ENCODE measurements around the gene EDN2. TPM values are rescaled to one million over a fixed set of nuclear protein-coding genes. Genes with fewer than 3 reads are reported as not detected.

EDN2 gene
- total RNA-seq = 1 to 10 TPM in 2 of 3 donors, not detected in 1; 2.3 to 3.8 TPM

DNA sequence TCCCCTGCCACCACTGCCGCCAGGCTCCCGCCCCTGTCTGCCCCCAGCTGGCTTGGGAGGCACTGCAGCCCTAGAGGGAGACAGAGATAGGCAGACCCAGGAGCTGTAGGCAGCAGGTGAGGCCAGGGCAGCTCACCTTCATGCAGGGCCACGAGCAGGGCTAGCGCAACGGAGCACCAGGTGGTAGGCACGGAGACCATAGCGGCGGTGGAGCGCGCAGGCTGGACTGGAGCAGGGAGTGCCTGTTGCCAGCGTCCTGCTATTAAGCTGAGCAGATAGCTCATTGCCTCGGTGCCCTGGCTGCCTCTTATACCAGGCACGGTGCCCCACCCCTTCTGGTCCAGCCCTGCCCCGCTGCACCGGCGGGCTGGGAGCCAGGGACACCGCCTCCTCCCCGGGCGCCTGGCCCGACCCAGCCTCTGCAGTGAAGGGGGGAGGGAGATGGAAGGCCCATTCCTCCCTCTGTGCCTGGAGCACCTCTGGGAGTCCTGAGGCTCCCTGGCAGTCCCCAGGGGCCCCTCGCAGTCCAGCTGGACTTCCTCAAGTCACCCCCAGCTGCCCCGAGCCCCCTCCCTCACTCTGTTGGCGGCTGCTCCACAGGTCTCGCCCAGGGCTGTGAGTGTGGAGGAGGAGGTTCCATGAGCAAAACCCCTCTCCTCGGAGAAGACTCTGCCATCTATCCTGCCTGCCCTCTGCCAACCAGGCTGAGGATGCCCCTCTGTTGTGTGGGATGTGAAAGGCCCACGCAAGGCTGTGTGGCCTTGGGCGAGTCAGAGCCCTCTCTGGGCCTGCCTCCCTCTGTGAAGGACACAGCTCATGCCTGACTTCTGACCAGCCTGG lies at the start of gene EDN2:
TSS of gene EDN2 (minus strand) at position 282 of the 840 bp plus-strand sequence. CDS start at position 200, 82 bp downstream.
- Histone ChIP-seq H3K27me3 (no peaks in the 10 kb centered on the region), H3K9me3 (no peaks in the 10 kb centered on the region), H3K4me3 (peak within 1 kb of the TSS in 2 of 3 donors; percentile 13 to 56), H3K4me1 (peaks cover 9 to 39% of the 10 kb centered on the region in 2 donors), H3K27ac (no peak within 1 kb of the TSS), H3K36me3 (no peaks in the 10 kb centered on the region)
- intact Hi-C loops (cut with DNase I; ENCODE audit: low total_unique reads) = no loop called here
- TF ChIP-seq POLR2A (IDR thresholded peaks at IDR 0.05) (no peak), POLR2AphosphoS5 (IDR thresholded peaks at IDR 0.05) (no peak)
- TF ChIP-seq, protein P1, sequence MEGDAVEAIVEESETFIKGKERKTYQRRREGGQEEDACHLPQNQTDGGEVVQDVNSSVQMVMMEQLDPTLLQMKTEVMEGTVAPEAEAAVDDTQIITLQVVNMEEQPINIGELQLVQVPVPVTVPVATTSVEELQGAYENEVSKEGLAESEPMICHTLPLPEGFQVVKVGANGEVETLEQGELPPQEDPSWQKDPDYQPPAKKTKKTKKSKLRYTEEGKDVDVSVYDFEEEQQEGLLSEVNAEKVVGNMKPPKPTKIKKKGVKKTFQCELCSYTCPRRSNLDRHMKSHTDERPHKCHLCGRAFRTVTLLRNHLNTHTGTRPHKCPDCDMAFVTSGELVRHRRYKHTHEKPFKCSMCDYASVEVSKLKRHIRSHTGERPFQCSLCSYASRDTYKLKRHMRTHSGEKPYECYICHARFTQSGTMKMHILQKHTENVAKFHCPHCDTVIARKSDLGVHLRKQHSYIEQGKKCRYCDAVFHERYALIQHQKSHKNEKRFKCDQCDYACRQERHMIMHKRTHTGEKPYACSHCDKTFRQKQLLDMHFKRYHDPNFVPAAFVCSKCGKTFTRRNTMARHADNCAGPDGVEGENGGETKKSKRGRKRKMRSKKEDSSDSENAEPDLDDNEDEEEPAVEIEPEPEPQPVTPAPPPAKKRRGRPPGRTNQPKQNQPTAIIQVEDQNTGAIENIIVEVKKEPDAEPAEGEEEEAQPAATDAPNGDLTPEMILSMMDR (IDR thresholded peaks at IDR 0.05) = no peak
- peak; percentile 74 to 88 for DNase-seq (ENCODE audit: low spot score in 2 of 2)

DNA sequence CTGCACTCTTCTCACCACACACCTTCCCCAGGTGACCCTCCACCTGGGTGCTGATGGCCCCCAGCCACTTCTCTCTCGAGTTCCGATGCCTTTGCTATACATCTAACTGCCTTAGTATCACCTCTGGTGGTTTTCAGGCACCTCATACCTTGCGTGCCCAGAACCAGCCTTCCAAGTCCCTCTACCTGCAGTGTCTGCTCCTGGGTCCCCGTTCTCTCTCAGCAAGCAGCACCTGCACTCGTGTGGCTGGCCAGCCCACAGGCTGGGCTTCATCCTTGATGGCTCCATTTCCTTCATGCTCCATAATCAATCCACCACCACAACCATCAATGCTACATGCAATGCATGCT lies 49.2 kb upstream of the EDN2 start:
- intact Hi-C loops (cut with DNase I; ENCODE audit: low total_unique reads) = no loop called here
- Histone ChIP-seq H3K27ac (no peak overlapping the region), H3K4me1 (no peaks in the 10 kb centered on the region), H3K9me3 (no peaks in the 10 kb centered on the region), H3K27me3 (no peaks in the 10 kb centered on the region), H3K36me3 (no peaks in the 10 kb centered on the region), H3K4me3 (no peak overlapping the region)
- DNase-seq (ENCODE audit: low spot score in 2 of 2) = no peak
- TF ChIP-seq, protein P1 (IDR thresholded peaks at IDR 0.05) = no peak
- no peak for TF ChIP-seq POLR2AphosphoS5 (IDR thresholded peaks at IDR 0.05)
- no peak for TF ChIP-seq POLR2A (IDR thresholded peaks at IDR 0.05)

DNA sequence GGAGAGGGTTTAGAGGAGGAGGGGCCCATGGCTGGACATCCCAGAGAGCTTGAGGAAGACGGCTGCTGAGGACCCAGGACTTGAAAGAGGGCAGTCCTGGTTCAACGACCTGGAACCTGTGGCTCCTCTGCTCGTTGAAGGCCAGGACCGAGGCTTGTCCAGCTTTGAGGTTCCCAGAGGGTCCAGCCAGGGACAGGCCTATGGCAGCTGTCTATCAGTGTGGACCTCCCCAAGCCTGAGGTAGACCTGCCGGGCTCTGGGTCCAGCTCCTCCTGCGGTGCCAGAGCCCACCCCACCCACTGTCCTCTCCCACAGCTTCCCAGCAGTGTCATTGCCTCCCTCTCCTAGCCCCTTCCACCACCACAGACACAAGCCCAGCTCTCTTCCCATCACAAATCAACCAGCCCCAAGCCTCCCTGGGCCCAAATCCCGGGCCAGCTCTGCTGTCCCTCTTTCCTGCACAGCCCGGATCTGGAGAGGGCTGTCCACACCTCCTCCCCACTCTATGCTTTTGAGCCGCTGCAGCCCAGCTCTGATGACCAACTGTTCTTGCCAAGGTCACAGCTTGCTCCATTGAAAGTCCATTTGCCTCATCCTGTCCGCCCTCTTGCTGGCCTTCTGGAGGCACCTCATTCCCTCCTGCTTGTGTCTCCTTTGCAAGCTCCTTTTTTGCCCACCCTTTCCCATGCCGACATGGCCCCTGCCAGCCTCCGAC lies 48.7 kb upstream of the EDN2 start:
- intact Hi-C loops (cut with DNase I; ENCODE audit: low total_unique reads) = no loop called here
- DNase-seq (ENCODE audit: low spot score in 2 of 2) = peak in 1 of 2 donors; percentile 41
- TF ChIP-seq, protein P1 (IDR thresholded peaks at IDR 0.05) = no peak
- TF ChIP-seq POLR2AphosphoS5 (IDR thresholded peaks at IDR 0.05) = no peak
- no peak for TF ChIP-seq POLR2A (IDR thresholded peaks at IDR 0.05)
- no peaks in the 10 kb centered on the region for H3K36me3 ChIP-seq
- H3K27ac ChIP-seq = no peak overlapping the region
- no peaks in the 10 kb centered on the region for H3K9me3 ChIP-seq
- no peak overlapping the region for H3K4me3 ChIP-seq
- H3K27me3 ChIP-seq = no peaks in the 10 kb centered on the region
- no peaks in the 10 kb centered on the region for H3K4me1 ChIP-seq

- H3K27me3 ChIP-seq = no peaks in the 10 kb centered on the region
- no peak overlapping the region for H3K4me3 ChIP-seq
- TF ChIP-seq, protein P1 (IDR thresholded peaks at IDR 0.05) = no peak
- TF ChIP-seq POLR2A (IDR thresholded peaks at IDR 0.05) = no peak
- TF ChIP-seq POLR2AphosphoS5 (IDR thresholded peaks at IDR 0.05) = no peak
- no peaks in the 10 kb centered on the region for H3K36me3 ChIP-seq
- intact Hi-C loops (cut with DNase I; ENCODE audit: low total_unique reads) = no loop called here
- H3K27ac ChIP-seq = no peak overlapping the region
- H3K9me3 ChIP-seq = no peaks in the 10 kb centered on the region
- no peak for DNase-seq (ENCODE audit: low spot score in 2 of 2)
- no peaks in the 10 kb centered on the region for H3K4me1 ChIP-seq
Observed at GRCh38 chr1:41532206-41532975, 47.9 kb upstream of the EDN2 start.

All from breast epithelium (tissue), 4 donors.